GM12892 (cell line): ENCODE measurements around the gene DCC.

Source experiments
- DNase-seq: peaks from one replicate; pipeline ENCODE4 v3.0.0; 2011; ENCODE audit not compliant: insufficient read length
- FAIRE-seq: peaks from 2 replicates; lab custom pipeline; 2011; peaks lifted over from hg19 to GRCh38; lab: Jason Lieb, UNC
- POLR2A ChIP-seq: IDR thresholded peaks from 2 replicates; pipeline ENCODE4 v1.6.1; 2011; ENCODE audit warnings: low read depth, low read length, control low read depth
- POLR2AphosphoS5 ChIP-seq: IDR thresholded peaks from 2 replicates; pipeline ENCODE4 v1.6.1; 2011; ENCODE audit warnings: low read depth, low read length, control low read depth
- TAF1 ChIP-seq: IDR thresholded peaks from 2 replicates; pipeline ENCODE4 v1.6.1; 2011; ENCODE audit warnings: low read depth, mild to moderate bottlenecking, control low read depth, low read length, borderline replicate concordance

The DCC gene

GRCh38 chr18:52484977-52485376 lies 145.0 kb downstream of the DCC start:
- DNase-seq (no peak), FAIRE-seq (no peak)
- TF ChIP-seq TAF1 (no peak), POLR2A (no peak), POLR2AphosphoS5 (no peak)

- FAIRE-seq, result no peak
- TF ChIP-seq TAF1 (no peak), POLR2AphosphoS5 (no peak), POLR2A (no peak)
These were observed 146.1 kb downstream of the DCC start for GRCh38 chr18:52486052-52486451.

GRCh38 chr18:52489396-52490306 lies 149.7 kb downstream of the DCC start:
- FAIRE-seq, result no peak
- no peak for DNase-seq
- TF ChIP-seq TAF1 (no peak), POLR2AphosphoS5 (no peak), POLR2A (no peak)

More at GRCh38 chr18:52486052-52486451, 146.1 kb downstream of the DCC start:
- DNase-seq, result no peak

- TF ChIP-seq POLR2AphosphoS5 (no peak), TAF1 (no peak), POLR2A (no peak)
- DNase-seq (no peak), FAIRE-seq (no peak)
These were observed 156.4 kb downstream of the DCC start for GRCh38 chr18:52496426-52496825.

GRCh38 chr18:52499016-52499415 lies 159.0 kb downstream of the DCC start:
- FAIRE-seq, result no peak
- no peak for DNase-seq
- TF ChIP-seq POLR2AphosphoS5, result no peak
- no peak for TF ChIP-seq POLR2A
- TF ChIP-seq TAF1, result no peak

GRCh38 chr18:52499644-52500043 lies 159.6 kb downstream of the DCC start:
- DNase-seq (no peak), FAIRE-seq (no peak)
- TF ChIP-seq POLR2AphosphoS5 (no peak), TAF1 (no peak), POLR2A (no peak)

- DNase-seq (no peak), FAIRE-seq (no peak)
- TF ChIP-seq POLR2AphosphoS5 (no peak), TAF1 (no peak), POLR2A (no peak)
These were observed 164.6 kb downstream of the DCC start for GRCh38 chr18:52504589-52504988.

- TF ChIP-seq POLR2A (no peak), POLR2AphosphoS5 (no peak), TAF1 (no peak)
- DNase-seq, result no peak
- no peak for FAIRE-seq
These were observed 170.1 kb downstream of the DCC start for GRCh38 chr18:52510139-52510538.

- DNase-seq (no peak), FAIRE-seq (no peak)
These were observed 178.1 kb downstream of the DCC start for GRCh38 chr18:52518086-52518485.

GRCh38 chr18:52519021-52519420 lies 179.0 kb downstream of the DCC start:
- no peak for TF ChIP-seq TAF1
- TF ChIP-seq POLR2A, result no peak
- TF ChIP-seq POLR2AphosphoS5, result no peak
- DNase-seq (no peak), FAIRE-seq (no peak)

More at GRCh38 chr18:52518086-52518485, 178.1 kb downstream of the DCC start:
- no peak for TF ChIP-seq TAF1
- no peak for TF ChIP-seq POLR2AphosphoS5
- no peak for TF ChIP-seq POLR2A

GRCh38 chr18:52523566-52523965 lies 183.6 kb downstream of the DCC start:
- TF ChIP-seq POLR2A (no peak), TAF1 (no peak), POLR2AphosphoS5 (no peak)
- FAIRE-seq, result no peak
- no peak for DNase-seq

- DNase-seq, result no peak
- no peak for TF ChIP-seq POLR2AphosphoS5
- no peak for TF ChIP-seq POLR2A
- no peak for TF ChIP-seq TAF1
- FAIRE-seq, result no peak
These were observed 191.8 kb downstream of the DCC start for GRCh38 chr18:52531836-52532235.
